HepG2 (cell line): ENCODE data around the gene MAP3K3. TPM values are rescaled to one million over a fixed set of nuclear protein-coding genes. Genes with fewer than 3 reads are reported as not detected.

Experiments
- ATF2 ChIP-seq: sonication (generic); formaldehyde crosslinking; IDR thresholded peaks from 2 replicates; pipeline ENCODE4 v1.4.0; 2020; ENCODE audit warnings: missing genetic modification reagents
- NONO ChIP-seq, 2 experiments: fragments of 450-650 bp in 1 of 2; sonication (generic) in 1 of 2; formaldehyde crosslinking in 1 of 2; IDR thresholded peaks in 1 of 2; conservative IDR thresholded peaks in 1 of 2; 2 replicates each; pipeline versions ENCODE4 v1.6.1 to v1.8.0; 2017 to 2022; ENCODE audit warnings: mild to moderate bottlenecking in 1 of 2, missing genetic modification reagents in 1 of 2, moderate library complexity in 1 of 2
- NR2F2 ChIP-seq: IDR thresholded peaks from 2 replicates; pipeline ENCODE4 v1.6.1; 2012; ENCODE audit warnings: low read depth, inconsistent platforms, borderline replicate concordance
- PRMT3 ChIP-seq: sonication (generic); formaldehyde crosslinking; IDR thresholded peaks from 2 replicates; pipeline ENCODE4 v1.8.1; 2022; ENCODE audit warnings: low read depth, mild to moderate bottlenecking, moderate library complexity, missing genetic modification reagents, borderline replicate concordance
- ZNF138 ChIP-seq: sonication (generic); formaldehyde crosslinking; IDR thresholded peaks from 2 replicates; pipeline ENCODE4 v1.5.0; 2020; ENCODE audit warnings: mild to moderate bottlenecking, low read depth, missing genetic modification reagents
- ZNF142 ChIP-seq: sonication (generic); formaldehyde crosslinking; IDR thresholded peaks from 2 replicates; pipeline ENCODE4 v1.4.0; 2020; ENCODE audit warnings: missing genetic modification reagents
- ZNF18 ChIP-seq: sonication (generic); formaldehyde crosslinking; IDR thresholded peaks from 2 replicates; pipeline ENCODE4 v1.8.0; 2022; ENCODE audit warnings: mild to moderate bottlenecking, missing genetic modification reagents; ENCODE audit not compliant: insufficient replicate concordance
- ZNF598 ChIP-seq: sonication (generic); formaldehyde crosslinking; IDR thresholded peaks from 2 replicates; pipeline ENCODE4 v1.5.1; 2020; ENCODE audit warnings: mild to moderate bottlenecking, missing genetic modification reagents, borderline replicate concordance
- ZSCAN29 ChIP-seq: sonication (generic); formaldehyde crosslinking; conservative IDR thresholded peaks from 2 replicates; pipeline ENCODE4 v1.4.0; 2020; ENCODE audit warnings: mild to moderate bottlenecking, missing genetic modification reagents
- polyA plus RNA-seq, 8 experiments: library from polyadenylated mRNA; depleted of rRNA in 3 of 8; stranded (reverse) in 7 of 8; unstranded in 1 of 8; fragments of >200 nt; fragmentation: Illumina TruSeq in 4 of 8; extraction: Trizol in 4 of 8; gene quantifications; 2 replicates each; pipeline versions ENCODE4 v1.2.1 to v1.2.3, GENCODE V29; 2011 to 2016; ENCODE audit warnings: low read depth in 4 of 8, missing spikeins in 1 of 8, mixed read lengths in 1 of 8; ENCODE audit not compliant: insufficient read depth in 1 of 8
- total RNA-seq, 5 experiments: library from RNA; depleted of rRNA; stranded (reverse); fragments of >200 nt; fragmentation: Illumina TruSeq; extraction: Trizol; gene quantifications; 2 replicates each; pipeline ENCODE4 v1.2.3, GENCODE V29; 2016; ENCODE audit warnings: low read depth in 1 of 5
- TF ChIP-seq, protein P1 (sequence below): sonication (generic); formaldehyde crosslinking; IDR thresholded peaks from 2 replicates; pipeline ENCODE4 v1.5.0; 2020; ENCODE audit warnings: missing genetic modification reagents
- TF ChIP-seq, protein P2 (sequence below): sonication (generic); formaldehyde crosslinking; IDR thresholded peaks from 2 replicates; pipeline ENCODE4 v1.4.0; 2020; ENCODE audit warnings: missing genetic modification reagents

The MAP3K3 gene
- total and polyA plus RNA-seq, 2 of the 13 experiments (the other 11 are each of a cell fraction or from before 2014, with no cell fraction given), result 17.7 to 21.8 TPM

DNA sequence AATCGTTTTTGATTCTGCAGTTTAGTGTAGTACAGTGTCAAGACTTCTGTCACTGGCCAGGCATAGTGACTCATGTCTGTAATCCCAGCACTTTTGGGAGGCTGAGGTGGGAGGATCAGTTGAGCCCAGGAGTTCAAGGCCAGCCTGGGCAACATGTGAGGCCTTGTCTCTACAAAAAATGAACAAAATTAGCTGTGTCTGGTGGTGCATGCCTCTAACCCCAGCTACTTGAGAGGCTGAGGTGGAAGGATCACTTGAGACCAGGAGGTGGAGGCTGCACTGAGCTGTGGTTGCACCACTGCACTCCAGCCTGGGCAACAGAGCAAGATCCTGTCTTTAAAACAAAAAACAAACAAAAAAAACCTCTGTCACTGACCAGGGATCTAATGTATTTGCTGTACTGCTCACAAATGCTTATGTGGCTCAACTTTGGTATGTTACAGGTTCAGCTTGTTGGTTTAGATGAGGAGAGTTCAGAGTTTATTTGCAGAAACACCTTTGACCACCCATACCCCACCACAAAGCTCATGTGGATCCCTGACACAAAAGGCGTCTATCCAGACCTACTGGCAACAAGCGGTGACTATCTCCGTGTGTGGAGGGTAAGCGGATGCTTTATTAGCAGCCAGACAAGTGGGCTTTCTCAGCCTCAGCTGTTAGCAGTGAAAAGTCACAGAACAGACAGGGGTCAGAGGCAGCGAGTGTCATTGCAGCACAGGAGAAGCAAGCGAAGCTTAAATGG is 44.0 kb upstream of the MAP3K3 start (continued):
- TF ChIP-seq ZNF142 (CRISPR knock-in tag) (no peak), ATF2 (CRISPR knock-in tag) (peak; percentile 86; the same call in 1 of the 2 replicates), NONO (IDR thresholded peaks at IDR 0.05) (no peak), NONO (CRISPR knock-in tag; conservative IDR thresholded peaks at IDR 0.05) (peak; percentile 94), ZSCAN29 (CRISPR knock-in tag) (peak; percentile 98), PRMT3 (CRISPR knock-in tag) (peak; percentile 86; the same call in 1 of the 2 replicates), ZNF598 (peak; percentile 92; the same call in 1 of the 2 replicates), ZNF138 (CRISPR knock-in tag) (no peak), NR2F2 (peak; percentile 73), ZNF18 (no peak)
- TF ChIP-seq, protein P1, sequence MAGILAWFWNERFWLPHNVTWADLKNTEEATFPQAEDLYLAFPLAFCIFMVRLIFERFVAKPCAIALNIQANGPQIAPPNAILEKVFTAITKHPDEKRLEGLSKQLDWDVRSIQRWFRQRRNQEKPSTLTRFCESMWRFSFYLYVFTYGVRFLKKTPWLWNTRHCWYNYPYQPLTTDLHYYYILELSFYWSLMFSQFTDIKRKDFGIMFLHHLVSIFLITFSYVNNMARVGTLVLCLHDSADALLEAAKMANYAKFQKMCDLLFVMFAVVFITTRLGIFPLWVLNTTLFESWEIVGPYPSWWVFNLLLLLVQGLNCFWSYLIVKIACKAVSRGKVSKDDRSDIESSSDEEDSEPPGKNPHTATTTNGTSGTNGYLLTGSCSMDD, result no peak
- TF ChIP-seq, protein P2, sequence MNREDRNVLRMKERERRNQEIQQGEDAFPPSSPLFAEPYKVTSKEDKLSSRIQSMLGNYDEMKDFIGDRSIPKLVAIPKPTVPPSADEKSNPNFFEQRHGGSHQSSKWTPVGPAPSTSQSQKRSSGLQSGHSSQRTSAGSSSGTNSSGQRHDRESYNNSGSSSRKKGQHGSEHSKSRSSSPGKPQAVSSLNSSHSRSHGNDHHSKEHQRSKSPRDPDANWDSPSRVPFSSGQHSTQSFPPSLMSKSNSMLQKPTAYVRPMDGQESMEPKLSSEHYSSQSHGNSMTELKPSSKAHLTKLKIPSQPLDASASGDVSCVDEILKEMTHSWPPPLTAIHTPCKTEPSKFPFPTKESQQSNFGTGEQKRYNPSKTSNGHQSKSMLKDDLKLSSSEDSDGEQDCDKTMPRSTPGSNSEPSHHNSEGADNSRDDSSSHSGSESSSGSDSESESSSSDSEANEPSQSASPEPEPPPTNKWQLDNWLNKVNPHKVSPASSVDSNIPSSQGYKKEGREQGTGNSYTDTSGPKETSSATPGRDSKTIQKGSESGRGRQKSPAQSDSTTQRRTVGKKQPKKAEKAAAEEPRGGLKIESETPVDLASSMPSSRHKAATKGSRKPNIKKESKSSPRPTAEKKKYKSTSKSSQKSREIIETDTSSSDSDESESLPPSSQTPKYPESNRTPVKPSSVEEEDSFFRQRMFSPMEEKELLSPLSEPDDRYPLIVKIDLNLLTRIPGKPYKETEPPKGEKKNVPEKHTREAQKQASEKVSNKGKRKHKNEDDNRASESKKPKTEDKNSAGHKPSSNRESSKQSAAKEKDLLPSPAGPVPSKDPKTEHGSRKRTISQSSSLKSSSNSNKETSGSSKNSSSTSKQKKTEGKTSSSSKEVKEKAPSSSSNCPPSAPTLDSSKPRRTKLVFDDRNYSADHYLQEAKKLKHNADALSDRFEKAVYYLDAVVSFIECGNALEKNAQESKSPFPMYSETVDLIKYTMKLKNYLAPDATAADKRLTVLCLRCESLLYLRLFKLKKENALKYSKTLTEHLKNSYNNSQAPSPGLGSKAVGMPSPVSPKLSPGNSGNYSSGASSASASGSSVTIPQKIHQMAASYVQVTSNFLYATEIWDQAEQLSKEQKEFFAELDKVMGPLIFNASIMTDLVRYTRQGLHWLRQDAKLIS (CRISPR knock-in tag), result peak; percentile 55; the same call in 1 of the 2 replicates
